ENCODE measurements around the gene USP22. TPM values are rescaled to one million over a fixed set of nuclear protein-coding genes. Genes with fewer than 3 reads are reported as not detected.

The USP22 gene
- total RNA-seq, 6 experiments from 2014 or later: 215 to 270 (median 241) TPM

GRCh38 chr17:21075739-21076085 is 32.9 kb upstream of the USP22 start:
- Mint-ChIP-seq H3K27ac (0 out of 2 replicates have a peak overlapping the region, but pooled peaks have one; percentile 26), H3K27me3 (ENCODE audit: insufficient read depth) (peaks cover 16% of the 10 kb centered on the region), H3K4me1 (ENCODE audit: low read depth) (peaks cover 16% of the 10 kb centered on the region)

GRCh38 chr17:21072745-21073197 is 30.0 kb upstream of the USP22 start:
- Mint-ChIP-seq H3K27ac (no peak overlapping the region), H3K9me3 (no peaks in the 10 kb centered on the region), H3K27me3 (ENCODE audit: insufficient read depth) (peaks cover 15% of the 10 kb centered on the region), H3K4me1 (ENCODE audit: low read depth) (peaks cover 16% of the 10 kb centered on the region), H3K36me3 (ENCODE audit: low read depth) (no peaks in the 10 kb centered on the region), H3K4me3 (no peak overlapping the region)
- no peak for TF ChIP-seq CTCF (IDR thresholded peaks at IDR 0.05)
- no peak for DNase-seq

More at GRCh38 chr17:21075739-21076085, 32.9 kb upstream of the USP22 start:
- TF ChIP-seq CTCF (IDR thresholded peaks at IDR 0.05): no peak
- Mint-ChIP-seq H3K9me3 (no peaks in the 10 kb centered on the region), H3K36me3 (ENCODE audit: low read depth) (no peaks in the 10 kb centered on the region), H3K4me3 (peak overlapping the region; percentile 18; the same call in 1 of the 2 replicates)
- no peak for DNase-seq

GRCh38 chr17:21066394-21066793 is 23.6 kb upstream of the USP22 start:
- no peaks in the 10 kb centered on the region for H3K4me1 Mint-ChIP-seq (ENCODE audit: low read depth)
- DNase-seq: no peak
- H3K4me3 Mint-ChIP-seq: no peak overlapping the region
- no peaks in the 10 kb centered on the region for H3K36me3 Mint-ChIP-seq (ENCODE audit: low read depth)
- peaks cover 18% of the 10 kb centered on the region for H3K27me3 Mint-ChIP-seq (ENCODE audit: insufficient read depth)
- TF ChIP-seq CTCF (IDR thresholded peaks at IDR 0.05): no peak
- no peak overlapping the region for H3K27ac Mint-ChIP-seq
- H3K9me3 Mint-ChIP-seq: no peaks in the 10 kb centered on the region

- Mint-ChIP-seq H3K27ac (no peak overlapping the region), H3K4me1 (ENCODE audit: low read depth) (peaks cover 8% of the 10 kb centered on the region), H3K9me3 (no peaks in the 10 kb centered on the region), H3K27me3 (ENCODE audit: insufficient read depth) (peaks cover 26% of the 10 kb centered on the region), H3K36me3 (ENCODE audit: low read depth) (no peaks in the 10 kb centered on the region), H3K4me3 (no peak overlapping the region)
- no peak for DNase-seq
- TF ChIP-seq CTCF (IDR thresholded peaks at IDR 0.05): no peak
Observed at GRCh38 chr17:21061971-21062526, 19.2 kb upstream of the USP22 start.

GRCh38 chr17:21061158-21061835 is 18.5 kb upstream of the USP22 start:
- H3K4me3 Mint-ChIP-seq: no peak overlapping the region
- TF ChIP-seq CTCF (IDR thresholded peaks at IDR 0.05): no peak
- no peak for DNase-seq
- H3K4me1 Mint-ChIP-seq (ENCODE audit: low read depth): peaks cover 8% of the 10 kb centered on the region
- no peaks in the 10 kb centered on the region for H3K36me3 Mint-ChIP-seq (ENCODE audit: low read depth)
- H3K9me3 Mint-ChIP-seq: no peaks in the 10 kb centered on the region
- no peak overlapping the region for H3K27ac Mint-ChIP-seq
- H3K27me3 Mint-ChIP-seq (ENCODE audit: insufficient read depth): peaks cover 27% of the 10 kb centered on the region
